ENCODE data around the gene ACTR3.
A peak's percentile ranks its signal among the peaks of the same experiment; 100 is the strongest.

The ACTR3 gene

DNA sequence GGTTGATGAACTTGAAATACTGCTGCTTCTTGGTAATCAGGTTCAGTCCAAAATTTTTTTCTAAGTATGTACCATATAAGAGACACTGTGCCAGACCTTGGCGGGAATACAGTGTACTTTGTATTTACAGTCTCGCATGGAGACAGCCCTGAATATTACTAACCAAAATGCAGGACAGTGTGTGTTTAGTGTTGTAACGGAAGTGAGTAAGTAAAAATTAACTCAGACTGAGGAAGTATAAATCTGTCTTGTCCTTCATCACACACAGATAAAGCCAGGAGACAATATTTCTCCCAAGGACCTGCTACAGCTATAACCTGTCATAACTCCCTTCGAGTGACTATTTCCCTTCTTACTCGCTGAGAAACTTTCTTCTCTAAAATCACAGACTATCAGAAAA lies 76.9 kb downstream of the ACTR3 start:
- DNase-seq: no peak

- no peak for DNase-seq
Observed at GRCh38 chr2:113967272-113967671, 77.4 kb downstream of the ACTR3 start.

- no peak for DNase-seq
Observed at GRCh38 chr2:113972766-113973165, 82.9 kb downstream of the ACTR3 start.

GRCh38 chr2:113973810-113974209 lies 83.9 kb downstream of the ACTR3 start:
- no peak for DNase-seq

DNA sequence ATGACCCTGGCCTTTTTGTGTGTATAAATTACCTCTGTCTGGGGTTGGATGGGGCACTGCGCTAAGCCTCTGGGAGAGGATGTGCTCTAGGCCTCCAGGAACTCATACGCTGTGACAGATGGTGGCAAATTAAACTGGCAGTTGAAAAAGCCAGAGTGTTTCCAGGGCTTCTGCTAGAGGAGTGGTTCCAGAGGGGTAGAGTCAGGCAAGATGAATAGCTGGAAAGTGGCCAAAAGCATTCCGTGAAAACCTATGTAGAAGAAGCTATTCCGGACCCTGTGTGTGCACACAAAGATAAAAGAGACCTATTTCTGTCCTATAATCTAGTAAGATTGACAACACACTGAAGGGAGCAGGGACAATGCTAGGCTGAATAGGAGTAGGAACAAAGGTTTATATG lies 84.8 kb downstream of the ACTR3 start:
- no peak for DNase-seq

- DNase-seq: no peak
Observed at GRCh38 chr2:113976277-113976928, 86.5 kb downstream of the ACTR3 start.

- DNase-seq: no peak
Observed at GRCh38 chr2:113977060-113977659, 87.3 kb downstream of the ACTR3 start.

DNA sequence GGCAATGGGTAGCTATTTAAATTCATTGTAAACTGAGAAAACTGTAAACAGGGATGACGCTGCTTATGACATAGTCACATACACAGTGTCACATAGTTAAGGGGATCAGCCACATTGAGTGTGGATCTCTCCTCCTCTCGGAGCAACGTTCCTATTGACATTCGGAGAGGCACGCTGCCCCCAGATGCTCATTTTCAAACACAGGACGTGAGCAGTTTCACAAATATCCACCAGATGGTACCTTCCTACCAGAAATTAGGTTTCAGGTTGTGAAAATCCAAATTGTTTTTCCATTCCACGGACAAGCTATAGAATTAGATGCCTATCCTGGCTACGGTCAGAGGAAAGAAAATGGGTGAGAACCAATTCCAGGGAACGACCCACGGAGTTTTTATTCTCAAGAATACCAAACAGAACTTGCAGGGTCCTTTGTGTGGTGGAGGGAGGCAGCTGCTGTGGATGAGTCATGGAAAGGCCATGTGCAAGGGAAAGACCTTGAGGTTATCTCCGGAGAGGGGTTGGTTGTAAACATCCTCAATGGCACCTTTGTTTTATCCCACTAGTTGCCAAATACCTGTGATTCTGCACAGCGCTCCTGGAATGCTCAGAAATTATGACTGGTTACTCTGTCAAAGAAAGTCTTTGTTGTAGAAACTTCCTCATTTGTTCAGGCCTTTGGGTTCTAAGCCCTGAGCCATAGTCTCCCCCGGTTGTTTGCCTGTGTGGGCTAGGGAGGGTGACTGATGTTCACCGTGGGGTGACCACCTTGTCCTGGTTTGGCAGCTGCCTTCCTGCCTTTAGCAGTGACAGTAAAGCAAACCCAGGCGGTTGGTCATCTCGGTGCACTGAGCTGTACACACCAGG lies 88.0 kb downstream of the ACTR3 start:
- peak; percentile 17 for DNase-seq

GRCh38 chr2:113978524-113979190 lies 88.8 kb downstream of the ACTR3 start:
- DNase-seq: no peak

DNA sequence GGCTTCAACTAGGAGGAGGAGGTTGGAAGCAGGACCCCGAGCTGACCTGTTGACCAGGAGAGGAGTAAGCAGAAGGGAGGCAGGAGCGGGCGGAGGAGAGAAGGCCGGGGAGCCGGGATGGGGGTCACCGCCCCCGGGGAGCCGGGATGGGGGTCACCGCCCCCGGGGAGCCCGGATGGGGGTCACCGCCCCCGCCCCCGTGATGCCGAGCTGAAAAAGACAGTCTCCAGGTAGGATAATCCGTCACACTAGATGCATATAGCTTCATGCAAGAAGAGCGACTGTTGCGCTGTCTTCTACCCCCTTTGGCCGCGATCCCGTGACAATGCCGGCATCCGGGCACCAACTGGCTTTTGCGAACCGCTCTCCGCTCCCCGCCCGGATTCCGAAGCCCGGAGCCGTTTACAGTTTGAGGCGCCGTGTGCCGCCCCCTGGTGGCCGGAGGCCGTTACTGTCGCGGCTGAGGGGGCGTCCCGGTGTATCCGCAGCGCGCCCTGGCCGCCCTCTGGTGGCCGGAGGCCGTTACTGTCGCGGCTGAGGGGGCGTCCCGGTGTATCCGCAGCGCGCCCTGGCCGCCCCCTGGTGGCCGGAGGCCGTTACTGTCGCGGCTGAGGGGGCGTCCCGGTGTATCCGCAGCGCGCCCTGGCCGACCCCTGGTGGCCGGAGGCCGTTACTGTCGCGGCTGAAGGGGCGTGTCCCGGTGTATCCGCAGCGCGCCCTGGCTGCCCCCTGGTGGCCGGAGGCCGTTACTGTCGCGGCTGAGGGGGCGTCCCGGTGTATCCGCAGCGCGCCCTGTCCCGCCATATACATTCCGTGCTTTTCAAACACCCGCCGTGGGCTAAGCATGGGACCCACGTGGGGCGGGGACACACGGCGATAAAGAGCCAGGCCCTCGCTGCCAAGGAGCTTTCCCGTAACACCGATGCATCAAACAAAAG lies 89.6 kb downstream of the ACTR3 start:
- DNase-seq: no peak

DNA sequence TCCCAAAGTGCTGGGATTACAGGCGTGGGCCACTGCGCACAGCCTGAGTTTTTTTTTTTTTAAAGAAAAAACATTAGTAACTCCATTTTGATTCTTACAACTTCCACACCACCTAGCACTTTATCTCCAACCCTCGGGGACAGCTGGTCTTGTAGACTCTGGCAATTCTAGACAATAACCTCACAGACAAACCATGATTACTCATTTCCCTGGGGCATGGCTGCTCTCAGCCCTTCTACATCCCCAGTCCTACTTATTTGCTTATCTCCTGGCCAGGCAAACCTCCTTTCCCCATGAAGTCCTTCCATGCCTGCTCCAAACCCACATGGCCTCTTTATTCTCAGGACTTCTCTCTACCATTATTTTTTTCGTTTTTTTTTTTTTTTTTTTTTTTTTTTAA lies 91.1 kb downstream of the ACTR3 start:
- DNase-seq: no peak

GRCh38 chr2:113981404-113982134 lies 91.7 kb downstream of the ACTR3 start:
- DNase-seq: no peak

DNA sequence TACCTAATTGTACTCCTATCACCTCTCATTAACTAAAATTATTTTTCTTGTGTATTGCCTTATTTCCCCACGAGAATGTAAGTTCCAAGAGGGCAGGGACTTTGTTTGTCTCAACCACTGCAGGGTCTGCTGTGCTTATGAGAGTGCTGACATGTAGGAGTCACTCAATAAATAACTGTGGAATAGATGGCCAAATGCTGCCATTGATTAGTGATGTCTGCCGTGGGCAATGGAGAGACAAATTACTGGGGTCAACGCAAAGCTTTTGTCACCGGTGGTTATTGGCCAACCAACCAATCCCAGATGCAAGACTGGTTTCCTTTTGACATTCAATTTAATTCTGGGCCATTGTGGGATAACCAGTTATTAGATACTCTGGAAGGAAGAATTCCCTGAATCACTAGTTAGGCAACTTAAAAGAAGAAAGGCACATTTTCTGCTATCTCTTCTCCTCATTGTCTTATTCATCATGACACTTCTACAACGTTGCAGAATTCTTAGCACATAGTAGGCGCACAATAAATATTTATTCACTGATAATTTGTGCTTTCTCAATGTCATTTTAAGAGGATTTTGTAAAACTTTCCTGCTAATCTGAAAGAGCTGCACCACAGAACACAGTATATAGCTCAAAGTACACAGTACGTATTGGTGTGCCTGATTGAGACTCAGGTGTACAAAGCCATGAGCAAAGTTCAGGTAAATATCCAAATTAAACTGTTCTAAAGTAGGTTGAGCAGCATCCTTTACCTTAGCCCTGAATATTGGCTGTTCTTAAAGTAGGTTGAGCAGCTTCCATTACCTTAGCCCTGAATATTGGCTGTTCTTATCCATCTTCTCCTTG lies 95.9 kb downstream of the ACTR3 start:
- DNase-seq: no peak

DNA sequence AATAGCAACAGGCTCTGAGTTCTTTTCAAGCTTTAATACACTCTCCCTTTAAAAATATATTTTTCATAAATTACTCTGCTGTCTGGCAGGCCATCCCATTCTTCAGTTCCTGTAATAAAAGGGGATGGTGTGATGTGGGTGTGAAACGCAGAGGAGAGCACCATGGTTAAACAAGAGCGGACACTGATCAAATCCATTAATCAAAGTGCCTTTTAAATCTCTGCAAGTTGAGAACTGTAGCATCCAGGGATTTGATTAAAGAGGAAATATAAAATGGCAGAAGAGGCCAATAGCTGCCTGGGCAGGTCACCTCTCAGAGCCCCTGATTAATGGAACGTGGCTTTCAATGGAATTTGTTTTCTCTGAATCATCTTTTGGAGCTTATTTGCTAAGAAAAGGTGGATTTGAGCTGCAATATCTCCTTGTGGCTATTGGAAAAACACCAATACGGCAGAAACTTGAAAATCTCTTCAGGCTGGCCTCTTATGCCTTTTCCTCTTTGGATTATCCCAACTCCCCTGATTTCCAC lies 96.9 kb downstream of the ACTR3 start:
- no peak for DNase-seq

DNA sequence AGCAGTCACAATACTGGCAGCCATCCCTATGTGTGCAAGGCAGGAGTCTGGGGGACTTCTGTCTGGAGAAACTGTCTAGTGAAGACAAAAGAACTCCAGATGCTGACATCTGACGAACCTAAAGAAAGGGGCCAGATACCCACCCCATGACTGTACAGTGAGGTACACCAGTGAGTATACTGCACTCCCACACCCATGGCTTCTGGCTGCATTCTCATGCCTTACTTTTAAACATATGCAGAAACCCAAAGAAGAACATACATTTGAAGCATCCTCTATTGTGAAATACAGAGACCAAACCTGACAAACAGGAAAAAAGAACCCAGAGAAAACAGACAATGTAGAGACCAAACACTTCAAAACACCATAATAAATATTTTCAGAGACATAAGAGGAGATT lies 102.2 kb downstream of the ACTR3 start:
- DNase-seq: no peak

GRCh38 chr2:113996671-113997594 lies 107.0 kb downstream of the ACTR3 start:
- no peak for DNase-seq

GRCh38 chr2:114001152-114001551 lies 111.3 kb downstream of the ACTR3 start:
- no peak for DNase-seq

- DNase-seq: no peak
Observed at GRCh38 chr2:114001937-114002336, 112.0 kb downstream of the ACTR3 start.

- DNase-seq: no peak
Observed at GRCh38 chr2:114005110-114005783, 115.4 kb downstream of the ACTR3 start.

All from NCI-H510A (cell line).